ENCODE data around the gene MICB. TPM values are rescaled to one million over a fixed set of nuclear protein-coding genes. Genes with fewer than 3 reads are reported as not detected.

Gene MICB
- total RNA-seq, result 7.2 and 7.9 TPM in 2 replicates

DNA sequence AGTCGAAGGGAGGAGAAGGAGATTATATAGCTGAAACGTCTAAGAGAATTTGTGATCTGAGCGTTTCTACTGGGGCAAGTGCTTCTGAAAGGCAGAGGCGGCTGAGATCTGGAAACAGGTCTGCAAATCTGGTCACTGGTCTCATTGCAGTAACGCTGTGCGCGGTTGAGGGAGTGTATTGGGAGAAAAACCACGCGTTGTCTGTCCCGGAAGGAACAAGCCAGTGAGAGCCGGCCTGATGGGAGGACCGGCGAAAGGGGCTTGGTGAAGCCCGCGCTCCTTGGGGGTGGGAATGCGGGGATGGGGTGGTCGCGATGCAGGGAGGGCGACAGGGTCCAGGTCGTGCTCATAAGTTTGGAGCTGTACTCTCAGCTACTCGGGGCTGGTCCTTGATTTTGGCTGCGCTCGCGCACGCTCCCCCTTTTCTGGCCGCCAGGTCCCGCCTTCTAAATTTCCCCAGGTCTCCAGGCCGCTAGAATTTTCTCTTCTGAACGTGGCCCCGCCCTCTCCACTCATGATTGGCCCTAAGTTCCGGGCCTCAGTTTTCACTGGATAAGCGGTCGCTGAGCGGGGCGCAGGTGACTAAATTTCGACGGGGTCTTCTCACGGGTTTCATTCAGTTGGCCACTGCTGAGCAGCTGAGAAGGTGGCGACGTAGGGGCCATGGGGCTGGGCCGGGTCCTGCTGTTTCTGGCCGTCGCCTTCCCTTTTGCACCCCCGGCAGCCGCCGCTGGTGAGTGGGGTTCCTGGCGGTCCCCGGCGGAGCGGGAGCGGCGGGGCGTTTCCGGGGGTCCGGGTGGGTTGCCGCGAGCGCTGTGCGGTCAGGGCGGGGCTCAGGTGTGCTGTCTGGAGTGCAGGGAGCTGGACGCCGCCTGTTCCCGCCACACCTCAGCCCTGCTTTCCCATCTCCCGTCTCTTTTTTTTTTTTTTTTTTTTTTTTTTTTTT, at the start of gene MICB:
Gene MICB, plus strand, starts transcription at position 615 of the 946 bp plus-strand sequence. Its CDS starts 49 bp downstream, at position 664.

DNA sequence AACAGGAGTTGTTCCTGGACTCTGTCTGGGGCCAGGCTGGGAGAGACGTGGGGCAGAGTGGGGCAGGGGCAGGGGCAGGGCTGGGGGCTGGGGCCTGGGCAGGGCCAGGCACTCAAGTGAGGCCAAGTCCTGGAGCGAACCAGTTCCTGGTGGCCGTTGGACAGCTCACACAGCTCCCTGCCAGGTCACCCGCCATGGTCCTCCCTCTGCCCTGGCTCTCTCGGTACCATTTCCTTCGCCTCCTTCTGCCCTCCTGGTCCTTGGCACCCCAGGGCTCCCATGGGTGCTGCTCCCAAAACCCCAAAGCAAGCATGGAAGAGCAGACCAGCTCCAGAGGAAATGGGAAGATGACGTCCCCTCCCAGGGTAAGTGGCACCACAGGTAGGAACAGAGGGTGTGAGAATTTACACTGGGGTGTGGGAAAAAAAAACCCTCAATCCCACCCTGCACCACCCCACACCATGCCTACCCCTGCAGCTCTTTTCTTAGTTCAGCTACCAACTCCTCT, 30.9 kb downstream of the MICB start, which contains the start of gene MCCD1:
Gene MCCD1, plus strand, starts transcription at position 142 of the 508 bp plus-strand sequence. Its CDS starts 53 bp downstream, at position 195.

DNA sequence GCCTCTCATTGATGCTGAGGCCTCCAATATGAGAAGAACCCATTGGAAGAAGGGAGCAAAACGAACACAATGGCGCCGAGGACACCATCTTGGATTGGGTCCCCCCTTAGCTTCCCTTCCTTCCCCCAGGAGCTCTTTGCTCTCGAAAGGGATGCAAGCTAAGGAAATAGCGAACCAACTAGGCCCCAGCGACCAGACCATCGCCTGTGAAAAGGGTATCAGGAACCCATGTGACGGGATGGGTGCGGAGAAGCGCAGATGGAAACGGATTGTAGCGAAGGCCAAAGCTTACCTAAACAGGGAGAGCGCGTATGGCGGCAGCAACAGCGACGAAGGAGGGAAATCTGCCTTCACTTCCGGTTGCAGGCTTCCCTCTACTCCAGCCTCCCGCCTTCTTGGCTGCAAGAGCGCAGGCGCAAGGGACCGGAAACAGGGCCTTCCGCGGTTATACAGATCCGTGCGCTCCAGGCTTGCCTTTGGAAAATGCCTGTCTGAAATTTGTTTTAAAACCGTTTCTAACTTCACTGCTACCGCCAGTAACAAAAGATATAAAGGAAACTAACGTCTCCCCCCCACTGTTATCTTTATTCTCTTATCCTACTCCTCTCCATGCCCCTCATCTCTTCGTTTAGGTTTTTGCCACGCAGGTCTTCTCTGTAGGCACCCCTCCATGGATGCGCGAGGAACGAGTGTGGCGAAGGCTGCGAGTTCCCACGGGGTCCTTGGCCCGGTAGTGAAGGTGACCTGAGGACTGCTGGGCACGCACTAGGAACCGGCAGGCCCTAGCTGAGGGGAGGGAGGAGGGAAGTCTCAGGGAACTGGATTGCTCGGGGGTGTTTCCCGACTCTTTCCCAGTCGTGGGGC, 43.9 kb downstream of the MICB start, which contains the start of gene DDX39B:
Gene DDX39B, minus strand, starts transcription at position 346 of the 864 bp plus-strand sequence. CDS start 1,471 bp downstream, outside the sequence.

GRCh38 chr6:31546339-31546957, 48.5 kb downstream of the MICB start, which contains the start of gene ATP6V1G2:
TSS of gene ATP6V1G2 (minus strand) at chr6:31546608. CDS start at chr6:31546559, 49 bp downstream.

GRCh38 chr6:31546958-31547726, 49.2 kb downstream of the MICB start, which contains the start of gene NFKBIL1:
TSS of gene NFKBIL1 (plus strand) at chr6:31547608. CDS start at chr6:31547695, 87 bp downstream.

Other genes with a start within 250 kb of the MICB start
- 315 and 380 TPM in 2 replicates for gene HLA-C, start 226.1 kb upstream of the MICB start, total RNA-seq
- 105 and 210 TPM in 2 replicates for gene HLA-B, start 141.0 kb upstream of the MICB start, total RNA-seq
- gene MICA, start 94.5 kb upstream of the MICB start, total RNA-seq, result 39.0 and 58.8 TPM in 2 replicates
- not detected in 2 replicates for gene MCCD1, start 30.8 kb downstream of the MICB start, total RNA-seq
- 272 and 278 TPM in 2 replicates for gene DDX39B, start 43.9 kb downstream of the MICB start, total RNA-seq
- gene ATP6V1G2, start 48.5 kb downstream of the MICB start, total RNA-seq, result 1.3 TPM in 2 replicates
- gene NFKBIL1, start 49.5 kb downstream of the MICB start, total RNA-seq, result 16.5 and 24.9 TPM in 2 replicates
- gene LTA, start 74.1 kb downstream of the MICB start, total RNA-seq, result not detected in 2 replicates
- gene TNF, start 77.4 kb downstream of the MICB start, total RNA-seq, result 0.16 and 0.54 TPM in 2 replicates
- gene LTB, start 84.3 kb downstream of the MICB start, total RNA-seq, result not detected in 2 replicates
- gene LST1, start 88.1 kb downstream of the MICB start, total RNA-seq, result 1.8 TPM in 1 of 2 replicates, not detected in the other
- gene NCR3, start 94.9 kb downstream of the MICB start, total RNA-seq, result not detected in 2 replicates
- not detected in 2 replicates for gene AIF1, start 117.1 kb downstream of the MICB start, total RNA-seq
- 59.4 and 74.7 TPM in 2 replicates for gene PRRC2A, start 122.6 kb downstream of the MICB start, total RNA-seq
- gene BAG6, start 154.5 kb downstream of the MICB start, total RNA-seq, result 200 and 228 TPM in 2 replicates
- 7.6 TPM in 1 of 2 replicates, not detected in the other for gene APOM, start 157.7 kb downstream of the MICB start, total RNA-seq
- gene C6orf47, start 162.6 kb downstream of the MICB start, total RNA-seq, result 15.3 and 19.9 TPM in 2 replicates
- 23.2 and 28.5 TPM in 2 replicates for gene GPANK1, start 166.9 kb downstream of the MICB start, total RNA-seq
- gene CSNK2B, start 167.9 kb downstream of the MICB start, total RNA-seq, result 218 and 219 TPM in 2 replicates
- 1.1 and 1.5 TPM in 2 replicates for gene LY6G5B, start 171.8 kb downstream of the MICB start, total RNA-seq
- not detected in 2 replicates for gene LY6G5C, start 182.9 kb downstream of the MICB start, total RNA-seq
- gene ABHD16A, start 205.2 kb downstream of the MICB start, total RNA-seq, result 28.3 and 28.8 TPM in 2 replicates
- gene LY6G6F, start 208.7 kb downstream of the MICB start, total RNA-seq, result not detected in 2 replicates
- gene LY6G6D, start 217.2 kb downstream of the MICB start, total RNA-seq, result not detected in 2 replicates
- not detected in 2 replicates for gene LY6G6C, start 223.6 kb downstream of the MICB start, total RNA-seq
- gene MPIG6B, start 225.2 kb downstream of the MICB start, total RNA-seq, result not detected in 2 replicates
- 32.1 and 53.8 TPM in 2 replicates for gene DDAH2, start 231.2 kb downstream of the MICB start, total RNA-seq
- 478 and 525 TPM in 2 replicates for gene CLIC1, start 238.4 kb downstream of the MICB start, total RNA-seq
- gene MSH5, start 241.9 kb downstream of the MICB start, total RNA-seq, result 2.1 and 4.3 TPM in 2 replicates

Data from cardiac atrium fibroblast (primary cell).